Kidney epithelial cell (primary cell): Measurements from ENCODE around the gene MAPK8IP2. TPM values are rescaled to one million over a fixed set of nuclear protein-coding genes. Genes with fewer than 3 reads are reported as not detected.

Source experiments
- DNase-seq: peaks from one replicate; pipeline ENCODE4 v3.0.0-alpha.2; 2010; ENCODE audit warnings: low read depth
- H3K27me3 ChIP-seq: 2 replicates; pipeline ENCODE4 v1.6.0; 2011; ENCODE audit warnings: low read length; ENCODE audit not compliant: control insufficient read depth, insufficient read depth
- H3K36me3 ChIP-seq: 2 replicates; pipeline ENCODE4 v1.5.1; 2011; ENCODE audit warnings: low read length; ENCODE audit not compliant: control insufficient read depth, insufficient read depth
- H3K4me3 ChIP-seq: 2 replicates; pipeline ENCODE4 v1.5.1; 2011; ENCODE audit warnings: low read depth, mild to moderate bottlenecking, control low read depth, low read length
- total RNA-seq: library from RNA; depleted of rRNA; stranded (reverse); fragments of >200 nt; gene quantifications from 2 replicates; pipeline ENCODE4 v1.2.3, GENCODE V29; 2015
- TF ChIP-seq, protein P1 (sequence below): IDR thresholded peaks from 2 replicates; pipeline ENCODE4 v1.5.1; 2011; ENCODE audit warnings: mild to moderate bottlenecking, moderate library complexity, low read length, control low read depth, inconsistent platforms; ENCODE audit not compliant: insufficient read depth, poor library complexity, severe bottlenecking

MAPK8IP2 gene
- total RNA-seq, 1 donor from 2014 or later, result 0.84 TPM

DNA sequence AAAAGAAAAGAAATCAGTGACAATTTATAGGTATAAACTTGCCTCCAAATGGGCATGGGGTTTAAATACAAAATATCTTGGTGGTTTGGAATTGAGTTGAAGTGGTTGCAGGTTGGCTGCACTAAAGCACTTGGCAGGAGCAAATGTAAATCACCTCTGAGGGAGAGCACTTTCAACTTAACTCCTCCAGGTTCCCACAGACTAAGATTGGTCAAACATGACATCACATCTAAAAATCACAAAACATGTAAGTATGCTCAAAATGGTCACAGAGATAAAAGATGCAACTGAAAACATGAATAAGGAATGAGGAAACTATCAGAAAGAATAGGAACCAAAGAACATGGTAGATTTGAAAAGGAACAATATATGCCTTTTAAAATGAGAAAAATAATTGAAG, 59.7 kb downstream of the MAPK8IP2 start:
- H3K27me3 ChIP-seq, result no peaks in the 10 kb centered on the region
- DNase-seq, result no peak
- TF ChIP-seq, protein P1, sequence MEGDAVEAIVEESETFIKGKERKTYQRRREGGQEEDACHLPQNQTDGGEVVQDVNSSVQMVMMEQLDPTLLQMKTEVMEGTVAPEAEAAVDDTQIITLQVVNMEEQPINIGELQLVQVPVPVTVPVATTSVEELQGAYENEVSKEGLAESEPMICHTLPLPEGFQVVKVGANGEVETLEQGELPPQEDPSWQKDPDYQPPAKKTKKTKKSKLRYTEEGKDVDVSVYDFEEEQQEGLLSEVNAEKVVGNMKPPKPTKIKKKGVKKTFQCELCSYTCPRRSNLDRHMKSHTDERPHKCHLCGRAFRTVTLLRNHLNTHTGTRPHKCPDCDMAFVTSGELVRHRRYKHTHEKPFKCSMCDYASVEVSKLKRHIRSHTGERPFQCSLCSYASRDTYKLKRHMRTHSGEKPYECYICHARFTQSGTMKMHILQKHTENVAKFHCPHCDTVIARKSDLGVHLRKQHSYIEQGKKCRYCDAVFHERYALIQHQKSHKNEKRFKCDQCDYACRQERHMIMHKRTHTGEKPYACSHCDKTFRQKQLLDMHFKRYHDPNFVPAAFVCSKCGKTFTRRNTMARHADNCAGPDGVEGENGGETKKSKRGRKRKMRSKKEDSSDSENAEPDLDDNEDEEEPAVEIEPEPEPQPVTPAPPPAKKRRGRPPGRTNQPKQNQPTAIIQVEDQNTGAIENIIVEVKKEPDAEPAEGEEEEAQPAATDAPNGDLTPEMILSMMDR, result no peak
- H3K4me3 ChIP-seq, result no peak overlapping the region
- H3K36me3 ChIP-seq, result no peaks in the 10 kb centered on the region

Other genes starting within 250 kb of the MAPK8IP2 start
- 96.6 and 127 TPM in 2 replicates for gene SBF1, start 125.8 kb upstream of the MAPK8IP2 start, total RNA-seq
- gene ADM2, start 119.2 kb upstream of the MAPK8IP2 start, total RNA-seq, result 27.3 and 29.0 TPM in 2 replicates
- 0.68 and 1.8 TPM in 2 replicates for gene MIOX, start 113.9 kb upstream of the MAPK8IP2 start, total RNA-seq
- 48.3 and 75.4 TPM in 2 replicates for gene LMF2, start 93.1 kb upstream of the MAPK8IP2 start, total RNA-seq
- gene NCAPH2, start 92.6 kb upstream of the MAPK8IP2 start, total RNA-seq, result 41.3 and 50.2 TPM in 2 replicates
- gene SCO2, start 75.2 kb upstream of the MAPK8IP2 start, total RNA-seq, result 2.3 and 5.7 TPM in 2 replicates
- 53.1 and 63.5 TPM in 2 replicates for gene TYMP, start 70.8 kb upstream of the MAPK8IP2 start, total RNA-seq
- gene KLHDC7B, start 54.9 kb upstream of the MAPK8IP2 start, total RNA-seq, result 16.3 and 20.1 TPM in 2 replicates
- gene SYCE3, start 37.9 kb upstream of the MAPK8IP2 start, total RNA-seq, result 0.71 TPM in 1 of 2 replicates, not detected in the other
- gene CPT1B, start 22.4 kb upstream of the MAPK8IP2 start, total RNA-seq, result 2.1 and 5.8 TPM in 2 replicates
- gene CHKB, start 17.9 kb upstream of the MAPK8IP2 start, total RNA-seq, result 59.1 and 81.1 TPM in 2 replicates
- gene ARSA, start 27.4 kb downstream of the MAPK8IP2 start, total RNA-seq, result 42.7 and 63.8 TPM in 2 replicates
- gene SHANK3, start 72.0 kb downstream of the MAPK8IP2 start, total RNA-seq, result 3.8 and 6.0 TPM in 2 replicates
- not detected in 2 replicates for gene ACR, start 137.4 kb downstream of the MAPK8IP2 start, total RNA-seq
- 18.3 and 26.9 TPM in 2 replicates for gene RABL2B, start 182.8 kb downstream of the MAPK8IP2 start, total RNA-seq